GM12878 (cell line): ENCODE data around the gene RNF130. TPM values are rescaled to one million over a fixed set of nuclear protein-coding genes. Genes with fewer than 3 reads are reported as not detected.

Source experiments
- CBFB ChIP-seq: IDR thresholded peaks from 2 replicates; pipeline ENCODE4 v1.6.1; 2016; ENCODE audit warnings: antibody characterized with exemption, low read depth
- EGR1 ChIP-seq, 2 experiments: IDR thresholded peaks; 1 replicate in 1 of 2; 2 replicates in 1 of 2; pipeline ENCODE4 v1.6.1; 2011 to 2012; ENCODE audit warnings: low read depth in 2 of 2, low read length in 2 of 2, borderline replicate concordance in 1 of 2, mild to moderate bottlenecking in 1 of 2, moderate library complexity in 1 of 2
- EP300 ChIP-seq, 2 experiments: fragments of 150-350 bp in 1 of 2; IDR thresholded peaks; 2 replicates each; pipeline ENCODE4 v1.6.1; 2011 to 2012; ENCODE audit warnings: low read depth in 2 of 2, low read length in 2 of 2, borderline replicate concordance in 1 of 2, improper control_type of control experiment in 1 of 2, inconsistent platforms in 1 of 2; ENCODE audit not compliant: control insufficient read depth in 1 of 2
- HDAC2 ChIP-seq: fragments of 200-600 bp; sonication (generic); IDR thresholded peaks from 2 replicates; pipeline ENCODE4 v1.6.1; 2017
- JUND ChIP-seq: IDR thresholded peaks from 2 replicates; pipeline ENCODE4 v1.6.1; 2012; ENCODE audit warnings: low read depth, mild to moderate bottlenecking, low read length, improper control_type of control experiment, moderate library complexity
- MYC ChIP-seq: IDR thresholded peaks from 2 replicates; pipeline ENCODE4 v1.6.1; 2011; ENCODE audit warnings: mild to moderate bottlenecking, low read length, moderate library complexity, inconsistent platforms; ENCODE audit not compliant: insufficient read depth, insufficient replicate concordance, insufficient read length, severe bottlenecking
- SMAD5 ChIP-seq: IDR thresholded peaks from 2 replicates; pipeline ENCODE4 v1.6.1; 2016; ENCODE audit warnings: antibody characterized with exemption, low read depth
- TCF7 ChIP-seq: IDR thresholded peaks from 2 replicates; pipeline ENCODE4 v1.6.1; 2014; ENCODE audit warnings: antibody characterized with exemption, borderline replicate concordance
- polyA plus RNA-seq, 11 experiments: library from polyadenylated mRNA; depleted of rRNA in 4 of 11; unstranded in 6 of 11; stranded (reverse) in 5 of 11; fragments of >200 nt; fragmentation: Nextera tagmentation in 4 of 11; fragmentation: Illumina TruSeq in 1 of 11; extraction: Ambion mirVana in 4 of 11; extraction: Trizol in 1 of 11; gene quantifications; 1 replicate in 1 of 11; 2 replicates in 10 of 11; pipeline versions ENCODE4 v1.2.1 to v1.2.3, GENCODE V29; 2011 to 2016; ENCODE audit warnings: inconsistent platforms in 2 of 11, missing spikeins in 2 of 11, low read depth in 1 of 11
- total RNA-seq, 4 experiments: library from RNA; depleted of rRNA in 3 of 4; stranded (reverse); fragments of >200 nt in 3 of 4; fragmentation: Illumina TruSeq in 1 of 4; extraction: Trizol in 1 of 4; gene quantifications; 2 replicates each; pipeline versions ENCODE4 v1.2.1 to v1.2.3, GENCODE V29; 2013 to 2021
- TF ChIP-seq, protein P1 (sequence below): fragments of 450-650 bp; IDR thresholded peaks from 2 replicates; pipeline ENCODE4 v1.6.1; 2017; ENCODE audit warnings: mild to moderate bottlenecking
- TF ChIP-seq, protein P2 (sequence below): fragments of 450-650 bp; IDR thresholded peaks from 2 replicates; pipeline ENCODE4 v1.6.1; 2018; ENCODE audit warnings: mild to moderate bottlenecking, low read depth, moderate library complexity; ENCODE audit not compliant: partially characterized antibody
- TF ChIP-seq, protein P3 (sequence below): fragments of 450-650 bp; IDR thresholded peaks from 2 replicates; pipeline ENCODE4 v1.6.1; 2017; ENCODE audit warnings: antibody characterized with exemption, mild to moderate bottlenecking, moderate library complexity

Gene RNF130
- total and polyA plus RNA-seq, 10 of the 15 experiments (the other 5 are each of a cell fraction or from before 2014, with no cell fraction given), result 0.04 to 0.36 (median 0.11) TPM; not detected in 1

DNA sequence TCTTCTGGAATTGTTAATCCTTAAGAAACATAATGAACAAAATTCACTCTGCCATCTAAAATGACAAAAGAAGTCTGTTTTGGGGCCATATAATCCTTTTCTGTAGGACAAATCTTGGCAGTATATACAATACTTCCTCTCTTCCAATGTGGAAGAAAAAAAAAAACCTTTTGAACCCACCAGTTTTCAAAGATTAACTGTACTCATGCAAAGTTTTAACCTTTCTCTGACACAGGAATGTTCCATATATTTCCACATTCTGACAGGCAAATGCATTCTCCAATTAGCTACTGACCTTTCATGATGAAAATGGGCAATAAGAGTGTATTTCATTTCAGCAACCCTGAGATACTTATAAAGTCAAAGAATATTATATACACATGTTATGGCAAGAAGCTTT, 65.4 kb downstream of the RNF130 start (continued):
- no peak for TF ChIP-seq JUND
- no peak for TF ChIP-seq CBFB
- TF ChIP-seq EP300 (IDR thresholded peaks at IDR 0.05; ENCODE audit: borderline replicate concordance in 1 of 2, control insufficient read depth in 1 of 2, low read depth in 2 of 2, low read length in 2 of 2), result no peak
- no peak for TF ChIP-seq HDAC2
- no peak for TF ChIP-seq TCF7
- TF ChIP-seq SMAD5, result no peak
- TF ChIP-seq EGR1 (IDR thresholded peaks at IDR 0.05; ENCODE audit: borderline replicate concordance in 1 of 2, low read depth in 2 of 2, low read length in 2 of 2), result no peak
- TF ChIP-seq, protein P1, sequence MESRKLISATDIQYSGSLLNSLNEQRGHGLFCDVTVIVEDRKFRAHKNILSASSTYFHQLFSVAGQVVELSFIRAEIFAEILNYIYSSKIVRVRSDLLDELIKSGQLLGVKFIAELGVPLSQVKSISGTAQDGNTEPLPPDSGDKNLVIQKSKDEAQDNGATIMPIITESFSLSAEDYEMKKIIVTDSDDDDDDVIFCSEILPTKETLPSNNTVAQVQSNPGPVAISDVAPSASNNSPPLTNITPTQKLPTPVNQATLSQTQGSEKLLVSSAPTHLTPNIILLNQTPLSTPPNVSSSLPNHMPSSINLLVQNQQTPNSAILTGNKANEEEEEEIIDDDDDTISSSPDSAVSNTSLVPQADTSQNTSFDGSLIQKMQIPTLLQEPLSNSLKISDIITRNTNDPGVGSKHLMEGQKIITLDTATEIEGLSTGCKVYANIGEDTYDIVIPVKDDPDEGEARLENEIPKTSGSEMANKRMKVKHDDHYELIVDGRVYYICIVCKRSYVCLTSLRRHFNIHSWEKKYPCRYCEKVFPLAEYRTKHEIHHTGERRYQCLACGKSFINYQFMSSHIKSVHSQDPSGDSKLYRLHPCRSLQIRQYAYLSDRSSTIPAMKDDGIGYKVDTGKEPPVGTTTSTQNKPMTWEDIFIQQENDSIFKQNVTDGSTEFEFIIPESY, result no peak
- TF ChIP-seq, protein P2, sequence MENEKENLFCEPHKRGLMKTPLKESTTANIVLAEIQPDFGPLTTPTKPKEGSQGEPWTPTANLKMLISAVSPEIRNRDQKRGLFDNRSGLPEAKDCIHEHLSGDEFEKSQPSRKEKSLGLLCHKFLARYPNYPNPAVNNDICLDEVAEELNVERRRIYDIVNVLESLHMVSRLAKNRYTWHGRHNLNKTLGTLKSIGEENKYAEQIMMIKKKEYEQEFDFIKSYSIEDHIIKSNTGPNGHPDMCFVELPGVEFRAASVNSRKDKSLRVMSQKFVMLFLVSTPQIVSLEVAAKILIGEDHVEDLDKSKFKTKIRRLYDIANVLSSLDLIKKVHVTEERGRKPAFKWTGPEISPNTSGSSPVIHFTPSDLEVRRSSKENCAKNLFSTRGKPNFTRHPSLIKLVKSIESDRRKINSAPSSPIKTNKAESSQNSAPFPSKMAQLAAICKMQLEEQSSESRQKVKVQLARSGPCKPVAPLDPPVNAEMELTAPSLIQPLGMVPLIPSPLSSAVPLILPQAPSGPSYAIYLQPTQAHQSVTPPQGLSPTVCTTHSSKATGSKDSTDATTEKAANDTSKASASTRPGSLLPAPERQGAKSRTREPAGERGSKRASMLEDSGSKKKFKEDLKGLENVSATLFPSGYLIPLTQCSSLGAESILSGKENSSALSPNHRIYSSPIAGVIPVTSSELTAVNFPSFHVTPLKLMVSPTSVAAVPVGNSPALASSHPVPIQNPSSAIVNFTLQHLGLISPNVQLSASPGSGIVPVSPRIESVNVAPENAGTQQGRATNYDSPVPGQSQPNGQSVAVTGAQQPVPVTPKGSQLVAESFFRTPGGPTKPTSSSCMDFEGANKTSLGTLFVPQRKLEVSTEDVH, result no peak
- TF ChIP-seq MYC, result no peak
- TF ChIP-seq, protein P3, sequence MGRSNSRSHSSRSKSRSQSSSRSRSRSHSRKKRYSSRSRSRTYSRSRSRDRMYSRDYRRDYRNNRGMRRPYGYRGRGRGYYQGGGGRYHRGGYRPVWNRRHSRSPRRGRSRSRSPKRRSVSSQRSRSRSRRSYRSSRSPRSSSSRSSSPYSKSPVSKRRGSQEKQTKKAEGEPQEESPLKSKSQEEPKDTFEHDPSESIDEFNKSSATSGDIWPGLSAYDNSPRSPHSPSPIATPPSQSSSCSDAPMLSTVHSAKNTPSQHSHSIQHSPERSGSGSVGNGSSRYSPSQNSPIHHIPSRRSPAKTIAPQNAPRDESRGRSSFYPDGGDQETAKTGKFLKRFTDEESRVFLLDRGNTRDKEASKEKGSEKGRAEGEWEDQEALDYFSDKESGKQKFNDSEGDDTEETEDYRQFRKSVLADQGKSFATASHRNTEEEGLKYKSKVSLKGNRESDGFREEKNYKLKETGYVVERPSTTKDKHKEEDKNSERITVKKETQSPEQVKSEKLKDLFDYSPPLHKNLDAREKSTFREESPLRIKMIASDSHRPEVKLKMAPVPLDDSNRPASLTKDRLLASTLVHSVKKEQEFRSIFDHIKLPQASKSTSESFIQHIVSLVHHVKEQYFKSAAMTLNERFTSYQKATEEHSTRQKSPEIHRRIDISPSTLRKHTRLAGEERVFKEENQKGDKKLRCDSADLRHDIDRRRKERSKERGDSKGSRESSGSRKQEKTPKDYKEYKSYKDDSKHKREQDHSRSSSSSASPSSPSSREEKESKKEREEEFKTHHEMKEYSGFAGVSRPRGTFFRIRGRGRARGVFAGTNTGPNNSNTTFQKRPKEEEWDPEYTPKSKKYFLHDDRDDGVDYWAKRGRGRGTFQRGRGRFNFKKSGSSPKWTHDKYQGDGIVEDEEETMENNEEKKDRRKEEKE, result no peak
